Measurements from ENCODE around the gene LOXHD1. TPM values are rescaled to one million over a fixed set of nuclear protein-coding genes. Genes with fewer than 3 reads are reported as not detected.

Gene LOXHD1
- total RNA-seq, 1 experiment from 2014 or later, result 25.5 TPM

DNA sequence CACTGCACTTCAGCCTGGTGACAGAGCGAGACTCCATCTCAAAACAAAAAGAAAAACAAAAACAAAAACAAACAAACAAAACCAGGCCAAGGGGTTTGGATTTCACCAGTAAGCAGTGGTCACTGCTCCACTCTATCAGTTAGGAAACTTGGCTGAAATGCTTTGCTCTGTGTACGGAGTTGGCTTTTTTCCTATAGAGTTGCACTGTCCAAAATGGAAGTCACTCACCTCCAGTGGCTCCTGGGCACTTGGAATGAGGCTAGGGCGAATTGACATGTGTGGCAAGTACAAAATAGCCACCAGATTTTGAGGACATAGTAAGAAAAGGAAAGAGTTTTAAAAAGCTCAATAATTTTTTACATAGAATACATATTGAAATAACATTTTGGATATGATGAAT, 228.7 kb downstream of the LOXHD1 start:
- H3K9me3 ChIP-seq (ENCODE audit: low read depth, low read length, poor library complexity, severe bottlenecking), result no peaks in the 10 kb centered on the region
- H3K27ac ChIP-seq (ENCODE audit: low read depth, low read length, poor library complexity, severe bottlenecking), result no peak overlapping the region
- H3K4me1 ChIP-seq (ENCODE audit: insufficient read depth, low read length, poor library complexity, severe bottlenecking), result no peaks in the 10 kb centered on the region
- no peak for DNase-seq (ENCODE audit: low spot score)
- intact Hi-C loops (cut with micrococcal nuclease; ENCODE audit: unreplicated experiment), result no loop called here
- TF ChIP-seq, protein P1, sequence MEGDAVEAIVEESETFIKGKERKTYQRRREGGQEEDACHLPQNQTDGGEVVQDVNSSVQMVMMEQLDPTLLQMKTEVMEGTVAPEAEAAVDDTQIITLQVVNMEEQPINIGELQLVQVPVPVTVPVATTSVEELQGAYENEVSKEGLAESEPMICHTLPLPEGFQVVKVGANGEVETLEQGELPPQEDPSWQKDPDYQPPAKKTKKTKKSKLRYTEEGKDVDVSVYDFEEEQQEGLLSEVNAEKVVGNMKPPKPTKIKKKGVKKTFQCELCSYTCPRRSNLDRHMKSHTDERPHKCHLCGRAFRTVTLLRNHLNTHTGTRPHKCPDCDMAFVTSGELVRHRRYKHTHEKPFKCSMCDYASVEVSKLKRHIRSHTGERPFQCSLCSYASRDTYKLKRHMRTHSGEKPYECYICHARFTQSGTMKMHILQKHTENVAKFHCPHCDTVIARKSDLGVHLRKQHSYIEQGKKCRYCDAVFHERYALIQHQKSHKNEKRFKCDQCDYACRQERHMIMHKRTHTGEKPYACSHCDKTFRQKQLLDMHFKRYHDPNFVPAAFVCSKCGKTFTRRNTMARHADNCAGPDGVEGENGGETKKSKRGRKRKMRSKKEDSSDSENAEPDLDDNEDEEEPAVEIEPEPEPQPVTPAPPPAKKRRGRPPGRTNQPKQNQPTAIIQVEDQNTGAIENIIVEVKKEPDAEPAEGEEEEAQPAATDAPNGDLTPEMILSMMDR (conservative IDR thresholded peaks at IDR 0.05; ENCODE audit: low read depth, low read length), result no peak
- no peak for TF ChIP-seq EZH2 (IDR thresholded peaks at IDR 0.05; ENCODE audit: borderline replicate concordance, low read depth, low read length, poor library complexity, severe bottlenecking)
- CTCF ChIA-PET, result no interaction called here
- BruUV-seq (replicated peaks), result no TSS peak
- no peaks in the 10 kb centered on the region for H3K27me3 ChIP-seq (replicated peaks; ENCODE audit: insufficient read depth, low read depth, low read length, poor library complexity)
- no peak overlapping the region for H3K4me3 ChIP-seq (ENCODE audit: low read depth, low read length, poor library complexity, severe bottlenecking)
- no peaks in the 10 kb centered on the region for H3K36me3 ChIP-seq (ENCODE audit: insufficient read depth, low read length, poor library complexity, severe bottlenecking)
- POLR2A ChIA-PET (ENCODE audit: low non-redundant PET), result no interaction called here

DNA sequence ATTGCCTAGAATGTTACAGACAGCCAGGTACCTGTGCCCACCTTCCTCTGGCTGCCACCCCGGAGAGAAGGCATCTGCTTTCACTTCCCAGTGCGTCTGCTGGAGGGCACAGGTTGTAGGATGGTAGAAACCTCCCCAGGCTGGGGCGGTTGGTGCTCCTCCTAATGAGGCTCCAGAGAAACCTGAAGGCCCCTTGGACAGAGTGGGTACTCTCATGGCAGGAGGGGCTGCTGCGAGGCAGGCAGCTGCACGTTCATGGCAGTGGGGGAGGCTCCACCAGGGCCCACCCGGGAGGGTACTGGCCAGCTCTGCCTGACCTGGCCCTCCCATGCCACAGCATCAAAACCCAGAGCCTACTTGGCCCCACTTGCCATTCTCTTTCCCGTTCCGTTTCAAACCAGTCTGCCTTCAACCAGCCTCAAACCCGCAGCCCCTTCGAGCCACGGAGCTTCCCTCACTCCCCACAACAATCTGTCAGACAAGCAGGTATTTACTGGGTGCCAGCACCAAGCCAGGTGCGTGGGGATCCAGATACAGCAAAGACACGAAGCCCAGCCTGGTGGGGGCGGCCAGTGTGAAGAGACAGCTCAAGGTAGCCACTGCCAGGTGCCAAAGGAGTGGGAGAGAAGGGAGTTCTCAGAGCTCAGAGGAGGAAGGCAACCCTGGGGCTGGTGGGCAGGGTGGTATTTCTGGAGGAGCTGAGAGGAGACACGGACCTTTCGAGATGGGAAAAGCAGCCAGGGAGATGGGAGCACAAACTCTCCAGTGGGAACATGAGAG, 229.6 kb downstream of the LOXHD1 start:
- no TSS peak for BruUV-seq (replicated peaks)
- Histone ChIP-seq H3K4me1 (ENCODE audit: insufficient read depth, low read length, poor library complexity, severe bottlenecking) (no peaks in the 10 kb centered on the region), H3K36me3 (ENCODE audit: insufficient read depth, low read length, poor library complexity, severe bottlenecking) (no peaks in the 10 kb centered on the region), H3K27ac (ENCODE audit: low read depth, low read length, poor library complexity, severe bottlenecking) (no peak overlapping the region), H3K27me3 (replicated peaks; ENCODE audit: insufficient read depth, low read depth, low read length, poor library complexity) (no peaks in the 10 kb centered on the region), H3K9me3 (ENCODE audit: low read depth, low read length, poor library complexity, severe bottlenecking) (no peaks in the 10 kb centered on the region), H3K4me3 (ENCODE audit: low read depth, low read length, poor library complexity, severe bottlenecking) (no peak overlapping the region)
- TF ChIP-seq, protein P1 (conservative IDR thresholded peaks at IDR 0.05; ENCODE audit: low read depth, low read length), result no peak
- TF ChIP-seq EZH2 (IDR thresholded peaks at IDR 0.05; ENCODE audit: borderline replicate concordance, low read depth, low read length, poor library complexity, severe bottlenecking), result no peak
- ChIA-PET CTCF (interaction anchor here (1.2 kb wide), 1 partner anchor 146 kb away, joined by 3 read pairs; no protein-coding TSS in a partner anchor), POLR2A (ENCODE audit: low non-redundant PET) (no interaction called here)
- intact Hi-C loops (cut with micrococcal nuclease; ENCODE audit: unreplicated experiment), result no loop called here
- no peak for DNase-seq (ENCODE audit: low spot score)

Other genes with a start within 250 kb of the LOXHD1 start
- 17.9 and 24.8 TPM in 2 replicates for gene ST8SIA5, start 99.8 kb upstream of the LOXHD1 start, total RNA-seq (2021)